ENCODE data around the gene MRPL36.

The MRPL36 gene

GRCh38 chr5:1781726-1782384 is 17.8 kb downstream of the MRPL36 start:
- no peak for TF ChIP-seq CTCF (IDR thresholded peaks at IDR 0.05; ENCODE audit: extremely low read depth, insufficient read depth, missing control alignments)
- DNase-seq (ENCODE audit: low spot score), result no peak
- in situ Hi-C loops (cut with MboI; ENCODE audit: low pct_unique_long_range_greater_than_20kb, low sequenced_read_pairs, unreplicated experiment), result no loop called here

DNA sequence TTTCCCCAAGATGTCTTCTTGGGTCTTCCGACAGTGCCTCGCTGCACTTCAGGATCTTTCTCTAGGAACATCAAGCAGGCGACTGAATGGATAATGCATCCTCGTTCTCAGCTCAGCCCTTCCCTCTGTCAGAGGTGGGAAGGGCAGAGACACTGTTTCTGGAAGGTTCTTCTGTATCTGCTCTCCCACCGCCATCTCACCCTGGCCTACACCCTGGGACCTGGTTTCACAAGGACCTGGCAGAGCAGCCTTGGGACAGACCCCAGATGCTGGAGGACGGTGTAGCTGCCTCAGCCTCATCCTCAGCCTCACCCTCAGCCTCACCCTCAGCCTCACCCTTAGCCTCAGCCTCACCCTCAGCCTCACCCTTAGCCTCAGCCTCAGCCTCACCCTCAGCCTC is 18.5 kb downstream of the MRPL36 start:
- in situ Hi-C loops (cut with MboI; ENCODE audit: low pct_unique_long_range_greater_than_20kb, low sequenced_read_pairs, unreplicated experiment), result no loop called here
- no peak for TF ChIP-seq CTCF (IDR thresholded peaks at IDR 0.05; ENCODE audit: extremely low read depth, insufficient read depth, missing control alignments)
- DNase-seq (ENCODE audit: low spot score), result no peak

DNA sequence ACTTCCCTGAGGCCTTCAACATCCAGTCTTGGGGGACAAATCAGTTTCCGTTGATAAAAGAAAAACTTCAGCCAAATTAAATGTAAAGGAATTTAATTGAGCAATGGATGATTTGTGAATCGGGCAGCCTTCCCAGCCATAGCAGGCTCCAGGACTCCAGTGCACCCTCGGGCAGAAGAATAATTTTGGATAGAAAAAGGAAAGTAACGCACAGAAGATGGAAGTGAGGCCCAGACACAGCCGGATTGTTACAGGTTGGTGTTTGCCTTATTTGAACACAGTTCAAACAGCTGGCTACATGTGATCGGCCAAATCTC is 19.1 kb downstream of the MRPL36 start:
- no peak for DNase-seq (ENCODE audit: low spot score)
- in situ Hi-C loops (cut with MboI; ENCODE audit: low pct_unique_long_range_greater_than_20kb, low sequenced_read_pairs, unreplicated experiment), result no loop called here
- TF ChIP-seq CTCF (IDR thresholded peaks at IDR 0.05; ENCODE audit: extremely low read depth, insufficient read depth, missing control alignments), result no peak

DNA sequence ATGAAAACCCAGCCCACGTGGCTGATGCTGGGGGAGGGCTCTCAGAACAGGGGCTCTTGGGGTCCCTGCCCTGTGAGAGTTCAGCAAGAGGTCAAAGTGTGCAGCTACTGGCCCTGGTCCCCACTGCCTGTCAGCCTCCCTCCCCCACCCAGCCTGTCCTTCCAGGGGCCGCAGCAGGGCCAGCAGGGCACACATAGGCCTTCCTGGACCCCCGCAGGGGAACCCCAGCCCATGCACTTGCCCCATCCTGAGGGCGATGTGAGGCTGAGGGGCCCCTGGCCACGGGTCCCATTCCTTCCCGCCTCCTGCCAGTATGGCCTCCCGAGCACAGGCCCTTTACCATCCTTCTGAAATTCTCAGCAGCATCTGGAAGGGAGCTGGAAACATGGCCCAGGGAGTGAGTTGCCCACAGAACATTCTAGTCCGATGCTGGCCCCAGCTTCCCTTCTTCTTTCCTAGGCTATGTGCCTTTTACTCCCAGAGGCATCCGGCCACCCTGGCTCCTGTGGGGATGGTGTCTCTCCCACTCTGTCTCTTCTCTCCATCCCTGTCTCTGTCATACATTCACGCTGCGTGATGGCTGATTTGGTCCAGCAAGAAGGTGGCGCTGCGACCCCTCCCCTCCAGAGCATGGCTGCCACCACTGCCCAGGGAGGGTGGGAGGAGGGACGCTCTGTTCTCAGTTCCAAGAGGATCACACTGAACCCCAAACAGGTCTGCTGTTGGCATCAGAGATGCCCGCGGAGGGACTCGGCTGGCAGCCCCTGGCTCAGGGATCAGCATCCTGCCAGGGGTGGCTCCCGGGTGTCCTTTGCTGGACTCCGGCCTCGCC is 19.6 kb downstream of the MRPL36 start:
- no peak for TF ChIP-seq CTCF (IDR thresholded peaks at IDR 0.05; ENCODE audit: extremely low read depth, insufficient read depth, missing control alignments)
- no peak for DNase-seq (ENCODE audit: low spot score)
- in situ Hi-C loops (cut with MboI; ENCODE audit: low pct_unique_long_range_greater_than_20kb, low sequenced_read_pairs, unreplicated experiment), result no loop called here

GRCh38 chr5:1779021-1779680 is 20.5 kb downstream of the MRPL36 start:
- in situ Hi-C loops (cut with MboI; ENCODE audit: low pct_unique_long_range_greater_than_20kb, low sequenced_read_pairs, unreplicated experiment), result no loop called here
- DNase-seq (ENCODE audit: low spot score), result no peak
- no peak for TF ChIP-seq CTCF (IDR thresholded peaks at IDR 0.05; ENCODE audit: extremely low read depth, insufficient read depth, missing control alignments)

GRCh38 chr5:1778138-1779020 is 21.3 kb downstream of the MRPL36 start:
- no peak for DNase-seq (ENCODE audit: low spot score)
- in situ Hi-C loops (cut with MboI; ENCODE audit: low pct_unique_long_range_greater_than_20kb, low sequenced_read_pairs, unreplicated experiment), result no loop called here
- TF ChIP-seq CTCF (IDR thresholded peaks at IDR 0.05; ENCODE audit: extremely low read depth, insufficient read depth, missing control alignments), result no peak

All from GM13977 (cell line).